WI38 (cell line): Measurements from ENCODE around the gene CFAP58.

Experiments used
- H3K4me3 ChIP-seq: 2 replicates; pipeline ENCODE4 v1.5.1; 2011; ENCODE audit warnings: low read depth, mild to moderate bottlenecking, control low read depth, low read length
- CTCF ChIP-seq: IDR thresholded peaks from 2 replicates; pipeline ENCODE4 v1.5.1; 2012; ENCODE audit warnings: low read depth, mild to moderate bottlenecking, control low read depth, low read length

The CFAP58 gene

GRCh38 chr10:104345515-104345914 lies 8.1 kb upstream of the CFAP58 start:
- TF ChIP-seq CTCF, result no peak
- no peak overlapping the region for H3K4me3 ChIP-seq

GRCh38 chr10:104345941-104346340 lies 7.7 kb upstream of the CFAP58 start:
- TF ChIP-seq CTCF, result no peak
- no peak overlapping the region for H3K4me3 ChIP-seq

GRCh38 chr10:104347295-104348045 lies 6.2 kb upstream of the CFAP58 start:
- no peak overlapping the region for H3K4me3 ChIP-seq
- no peak for TF ChIP-seq CTCF

- TF ChIP-seq CTCF, result no peak
- H3K4me3 ChIP-seq, result no peak overlapping the region
These were observed 5.0 kb upstream of the CFAP58 start for GRCh38 chr10:104348601-104349000.

GRCh38 chr10:104349623-104350126 lies 4.0 kb upstream of the CFAP58 start:
- no peak overlapping the region for H3K4me3 ChIP-seq
- TF ChIP-seq CTCF, result no peak

- peak; percentile 21; the same call in 1 of the 2 replicates for TF ChIP-seq CTCF
- H3K4me3 ChIP-seq, result no peak overlapping the region
These were observed 3.5 kb upstream of the CFAP58 start for GRCh38 chr10:104350127-104350635.

- no peak overlapping the region for H3K4me3 ChIP-seq
- no peak for TF ChIP-seq CTCF
These were observed 2.5 kb upstream of the CFAP58 start for GRCh38 chr10:104351061-104351702.
